ENCODE measurements around the gene C1QTNF8.

DNA sequence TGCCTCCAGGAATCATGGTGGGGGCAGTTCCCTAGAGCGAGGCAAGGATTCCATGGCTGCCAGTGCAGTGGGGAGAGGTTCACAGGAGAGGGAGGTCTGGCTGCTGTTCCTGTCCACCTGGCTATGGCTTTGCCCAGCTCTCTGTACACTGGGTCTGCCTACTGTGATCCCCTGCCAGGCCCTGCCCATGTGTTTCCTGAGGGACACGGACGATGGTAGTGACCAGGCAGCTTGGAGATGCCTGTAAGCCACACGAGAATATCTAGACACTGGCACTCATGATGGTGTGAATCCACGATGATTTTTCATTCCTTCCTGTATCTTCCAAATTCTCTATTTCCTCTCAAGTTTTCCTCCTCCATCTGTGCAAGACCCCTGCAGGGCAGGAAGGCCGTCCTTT is 11.1 kb downstream of the C1QTNF8 start:
- TF ChIP-seq CTCF (IDR thresholded peaks at IDR 0.05) = no peak
- TF ChIP-seq EZH2 (IDR thresholded peaks at IDR 0.05) = no peak
- TF ChIP-seq EZH2phosphoT487 (IDR thresholded peaks at IDR 0.05) = no peak

Data from neural progenitor cell (in vitro differentiated cells).